GM18499 (cell line): ENCODE results near the gene PUS7.
"Not testable (repeated sequence)": the region's sequence is repeated elsewhere in the genome, so short reads cannot be mapped to it uniquely, and the experiment has no call there.

ENCODE experiments used
- ATAC-seq: cut with Tn5 transposase; IDR thresholded peaks from one replicate; pipeline ENCODE4 v1.9.1; 2021; ENCODE audit warnings: moderate number of reproducible peaks; ENCODE audit not compliant: insufficient read depth, unreplicated experiment

Gene PUS7

DNA sequence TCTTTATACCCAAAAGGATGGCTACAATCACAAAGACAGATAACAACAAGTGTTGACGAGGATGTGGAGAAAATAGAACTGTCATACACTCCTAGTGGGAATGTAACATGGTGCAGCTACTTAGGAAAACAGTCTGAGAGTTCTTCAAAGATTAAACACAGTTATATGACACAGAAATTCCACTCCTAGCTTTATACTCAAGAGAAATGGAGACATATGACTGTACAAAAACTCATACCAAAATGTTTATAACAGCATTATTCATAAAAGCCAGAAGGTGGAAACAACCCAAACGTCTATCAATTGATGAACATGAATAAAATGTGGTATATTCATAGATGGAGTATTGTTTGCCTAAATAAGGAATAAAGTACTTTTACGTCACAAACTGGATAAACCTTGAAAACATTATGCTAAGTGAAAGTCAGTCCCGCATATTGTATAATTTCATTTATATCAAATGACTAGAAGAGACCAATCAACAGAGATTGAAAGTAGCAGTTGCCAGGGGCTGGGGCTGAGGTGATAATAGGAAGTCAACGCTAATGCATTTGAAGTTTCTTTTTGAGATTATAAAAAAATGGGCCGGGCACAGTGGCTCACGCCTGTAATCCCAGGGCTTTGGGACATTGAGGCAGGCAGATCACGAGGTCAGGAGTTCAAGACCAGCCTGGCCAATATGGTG, 71.8 kb downstream of the PUS7 start:
- ATAC-seq, result no peak

DNA sequence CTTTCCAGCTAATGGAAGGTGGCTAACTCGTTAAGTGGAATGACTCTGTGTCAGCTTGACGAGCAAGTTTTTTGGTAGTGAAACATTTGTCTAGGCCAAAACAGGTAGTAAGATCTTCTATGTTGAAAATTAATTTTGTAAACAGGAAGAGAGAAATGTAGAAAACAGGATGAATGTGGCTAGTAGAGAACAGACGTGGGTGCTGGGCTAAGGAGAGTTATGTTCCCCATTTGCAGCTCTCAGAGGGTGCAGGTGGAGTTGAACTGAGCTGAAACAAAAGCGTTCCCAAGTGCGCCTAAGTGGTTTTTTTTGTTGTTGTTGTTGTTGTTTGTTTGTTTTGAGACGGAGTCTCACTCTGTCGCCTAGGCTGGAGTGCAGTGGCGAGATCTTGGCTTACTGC, 73.9 kb downstream of the PUS7 start:
- ATAC-seq, result no peak

DNA sequence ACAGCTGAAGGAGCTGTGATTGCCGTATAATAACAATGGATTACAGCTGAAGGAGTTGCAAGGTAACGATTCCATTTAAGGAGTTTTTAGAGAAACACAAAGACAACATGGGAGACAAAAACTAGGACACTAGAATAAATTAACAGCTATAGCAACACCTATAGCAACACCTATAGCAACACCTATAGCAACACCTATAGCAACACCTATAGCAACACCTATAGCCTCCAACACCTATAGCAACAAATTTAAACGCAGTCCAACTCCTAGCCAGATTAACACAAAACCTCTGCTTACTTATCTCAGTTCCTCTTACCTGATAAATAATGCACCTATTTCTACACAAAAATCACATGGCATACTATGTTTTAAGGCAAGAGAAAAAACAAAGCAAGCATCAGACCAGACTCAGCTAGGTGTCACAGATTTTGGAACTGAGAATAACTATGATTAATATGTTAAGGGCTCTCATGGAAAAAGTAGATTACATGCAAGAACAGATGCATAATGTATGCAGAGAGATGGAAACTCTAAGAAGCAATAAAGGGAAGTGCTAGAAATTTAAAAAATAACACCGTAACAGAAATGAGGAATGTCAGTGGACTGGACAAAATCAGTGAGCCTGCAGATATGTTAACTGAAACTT, 77.6 kb downstream of the PUS7 start:
- no peak for ATAC-seq

DNA sequence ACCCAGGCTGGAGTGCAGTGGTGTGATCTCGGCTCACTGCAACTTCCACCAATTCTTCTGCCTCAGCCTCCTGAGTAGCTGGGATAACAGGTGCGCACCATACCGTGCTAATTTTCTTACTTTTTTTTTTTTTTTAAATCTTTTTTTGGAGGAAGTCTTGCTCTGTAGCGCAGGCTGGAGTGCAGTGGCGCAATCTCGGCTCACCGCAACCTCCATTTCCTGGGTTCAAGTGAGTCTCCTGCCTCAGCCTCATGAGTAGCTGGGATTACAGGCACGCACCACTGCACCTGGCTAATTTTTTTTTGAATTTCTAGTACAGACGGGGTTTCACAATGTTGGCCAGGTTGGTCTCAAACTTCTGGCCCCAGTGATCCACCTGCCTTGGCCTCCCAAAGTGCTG, 79.9 kb downstream of the PUS7 start:
- not testable (repeated sequence) for ATAC-seq

DNA sequence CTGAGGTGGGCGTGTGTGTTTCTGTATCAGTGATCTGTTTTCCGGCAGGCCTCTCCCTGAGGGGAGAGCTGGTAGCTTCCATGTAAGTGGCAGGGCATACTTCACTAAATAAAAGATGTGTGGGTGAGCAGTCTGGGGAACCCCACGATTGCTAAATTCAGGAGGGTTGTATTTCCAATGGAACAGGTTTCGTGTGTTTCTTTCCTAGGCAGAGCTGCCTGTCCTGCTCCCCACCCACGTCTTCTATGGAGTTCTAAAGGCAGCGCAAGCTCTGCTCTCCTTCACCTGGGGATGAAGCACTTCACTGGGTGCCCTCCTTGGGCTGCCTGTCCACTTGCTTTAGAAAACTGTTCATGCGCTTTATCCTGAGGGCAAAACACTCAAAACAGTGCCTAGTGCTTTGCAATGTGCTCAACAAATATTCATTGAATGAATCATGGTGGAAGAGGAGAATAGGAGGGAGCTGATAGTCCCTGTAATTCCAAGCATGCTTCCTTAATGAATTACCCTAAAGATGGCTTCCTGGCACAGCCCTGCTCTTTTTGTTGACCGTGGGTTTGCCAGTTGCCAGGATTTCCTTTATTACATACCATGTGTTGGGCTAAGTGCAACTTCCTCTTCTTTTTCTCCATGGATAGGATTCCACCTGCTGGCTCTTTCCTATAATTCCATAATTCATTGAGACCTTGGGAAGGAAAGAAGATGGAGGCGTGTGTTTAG, 82.7 kb downstream of the PUS7 start:
- ATAC-seq, result no peak

DNA sequence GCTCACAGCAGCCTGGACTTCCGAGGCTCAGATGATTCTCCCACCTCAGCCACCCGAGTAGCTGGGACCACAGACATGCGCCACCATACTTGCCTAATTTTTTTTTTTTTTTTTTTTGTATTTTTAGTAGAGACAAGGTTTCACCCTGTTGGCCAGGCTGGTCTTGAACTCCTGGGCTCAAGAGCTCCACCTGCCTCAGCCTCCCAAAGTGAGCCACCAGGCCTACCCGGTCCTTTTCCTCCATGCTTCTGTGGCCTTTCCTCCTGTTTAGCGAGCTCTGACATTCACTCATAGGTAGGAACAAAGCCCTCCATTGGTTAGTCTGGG, 83.3 kb downstream of the PUS7 start:
- no peak for ATAC-seq

DNA sequence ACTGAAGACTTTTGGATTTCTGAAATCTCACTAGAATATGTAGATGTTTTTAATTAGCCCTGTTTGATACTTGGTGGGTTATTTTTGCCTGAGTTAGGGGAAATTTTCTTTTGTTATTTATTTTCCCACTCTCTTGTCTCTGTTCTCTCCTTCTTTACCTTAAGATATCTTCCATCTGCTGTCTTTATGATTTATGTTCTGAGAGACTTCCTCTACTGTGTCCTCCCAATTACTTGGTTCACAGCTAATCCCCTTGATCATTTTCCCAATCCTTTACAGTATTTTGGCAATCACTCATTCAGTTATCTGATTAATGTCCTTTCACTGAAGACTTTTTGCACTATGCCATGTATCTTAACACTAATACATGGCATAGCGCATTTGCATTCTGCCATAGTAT, 83.8 kb downstream of the PUS7 start:
- ATAC-seq, result no peak

DNA sequence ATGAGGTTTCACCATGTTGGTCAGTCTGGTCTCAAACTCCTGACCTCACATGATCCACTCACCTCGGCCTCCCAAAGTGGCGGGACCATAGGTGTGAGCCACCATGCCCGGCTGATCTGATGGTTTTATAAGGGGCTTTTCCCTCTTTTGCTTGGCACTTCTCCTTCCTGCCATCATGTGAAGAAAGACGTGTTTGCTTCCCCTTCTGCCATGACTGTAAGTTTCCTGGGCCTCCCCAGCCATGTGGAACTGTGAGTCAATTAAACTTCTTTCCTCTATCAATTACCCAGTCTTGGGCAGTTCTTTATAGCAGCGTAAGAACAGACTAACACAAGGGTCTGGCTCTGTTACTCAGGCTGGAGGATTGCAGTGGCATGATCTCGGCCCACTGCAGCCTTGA, 84.7 kb downstream of the PUS7 start:
- ATAC-seq, result not testable (repeated sequence)

DNA sequence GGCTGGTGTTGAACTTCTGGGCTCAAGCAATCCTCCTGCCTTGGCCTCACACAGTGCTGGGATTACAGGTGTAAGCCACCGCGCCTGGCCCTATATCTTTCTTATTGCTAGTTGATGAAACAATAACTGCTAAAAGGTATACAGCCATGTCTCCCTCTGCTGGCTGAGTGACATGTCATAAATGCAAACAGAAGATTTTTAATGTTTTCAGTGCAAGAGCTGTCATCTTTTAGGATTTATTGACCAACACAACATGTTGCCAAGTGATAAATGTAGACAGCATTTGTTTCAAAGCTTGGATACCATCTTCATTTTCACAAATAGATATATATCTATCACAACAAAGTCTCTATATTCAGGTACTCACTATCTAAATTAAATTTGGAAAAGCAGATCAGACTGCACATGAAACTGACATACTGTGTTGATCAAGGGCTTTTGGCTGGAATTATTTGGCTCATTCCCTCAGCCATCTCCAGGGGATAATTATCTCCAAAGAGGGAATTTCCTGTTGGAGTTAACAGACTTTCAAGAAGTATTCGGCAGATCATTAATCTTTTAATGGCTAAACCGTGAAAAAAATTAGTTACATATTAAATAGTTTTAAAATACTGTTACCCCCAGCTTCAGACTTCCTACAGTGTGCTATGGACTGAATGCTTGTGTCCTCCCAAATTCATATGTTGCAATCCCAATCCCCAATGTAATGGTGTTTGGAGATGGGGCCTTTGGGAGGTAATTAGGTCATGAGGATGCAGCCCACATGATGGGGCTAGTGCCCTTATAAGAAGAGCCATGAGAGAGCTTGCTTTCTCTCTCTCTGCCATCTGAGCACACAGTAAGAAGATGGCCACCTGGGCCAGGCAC, 92.1 kb downstream of the PUS7 start:
- no peak for ATAC-seq

DNA sequence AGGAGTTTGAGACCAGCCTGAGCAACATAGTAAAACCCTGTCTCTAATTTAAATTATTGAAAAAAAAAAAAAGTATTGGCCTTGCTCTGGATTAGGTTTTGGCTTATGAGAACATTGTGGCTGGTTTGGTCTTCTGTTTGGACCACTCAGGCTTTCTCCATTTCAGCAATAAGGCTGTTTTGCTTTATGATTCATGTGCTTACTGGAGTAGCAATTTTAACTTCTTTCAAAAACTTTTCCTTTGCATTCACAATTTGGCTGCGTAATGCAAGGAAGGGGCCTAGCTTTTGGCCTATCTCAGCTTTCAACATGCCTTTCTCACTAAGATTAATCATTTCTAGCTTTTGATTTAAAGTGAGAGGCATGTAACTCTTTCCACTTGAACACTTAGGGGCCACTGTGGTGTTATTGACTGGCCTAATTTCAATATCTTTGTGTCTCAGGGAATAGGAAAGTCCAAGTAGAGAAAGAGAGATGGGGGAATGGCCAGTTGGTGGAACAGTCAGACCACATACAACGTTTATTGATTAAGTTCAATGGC, 95.4 kb downstream of the PUS7 start:
- no peak for ATAC-seq

DNA sequence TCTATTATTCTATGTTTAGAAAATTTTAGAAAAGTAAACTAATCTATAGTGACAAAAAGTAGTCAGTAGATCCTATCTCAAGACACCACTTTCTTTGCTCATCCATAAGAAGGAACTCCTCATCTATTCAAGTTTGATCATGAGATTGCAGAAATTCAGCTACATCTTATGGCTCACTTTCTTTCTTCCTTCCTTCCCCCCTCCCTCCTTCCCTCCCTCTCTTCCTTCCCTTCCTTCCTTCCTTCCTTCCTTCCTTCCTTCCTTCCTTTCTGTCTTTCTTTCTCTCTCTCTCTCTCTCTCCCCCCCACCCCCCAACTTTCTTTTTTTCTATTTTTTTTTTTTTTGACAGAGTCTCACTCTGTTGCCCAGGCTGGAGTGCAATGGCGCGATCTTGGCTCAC, 98.1 kb downstream of the PUS7 start:
- ATAC-seq, result no peak

DNA sequence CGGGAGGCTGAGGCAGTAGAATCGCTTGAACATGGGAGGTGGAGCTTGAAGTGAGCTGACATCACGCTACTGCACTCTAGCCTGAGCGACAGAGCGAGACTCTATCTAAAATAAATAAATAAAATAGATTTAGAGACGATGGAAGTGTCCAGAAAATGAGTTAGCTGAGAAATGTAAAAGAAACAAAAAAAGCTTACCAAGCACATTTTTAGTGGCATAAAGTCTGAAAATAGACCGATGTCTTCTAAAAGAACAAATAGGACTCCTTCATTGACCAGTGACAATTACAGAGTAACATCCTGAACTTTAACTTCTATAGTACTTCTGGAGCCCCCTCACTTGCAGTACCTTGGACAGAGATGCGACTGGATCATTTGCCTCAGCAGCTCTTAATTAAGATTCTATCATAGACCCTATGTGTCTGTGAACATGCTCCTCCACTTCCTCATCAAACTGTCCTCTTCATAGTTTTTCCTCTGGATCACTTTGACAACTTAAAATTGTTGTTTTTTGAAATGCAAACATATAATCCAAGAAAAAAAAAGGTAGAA, 108.1 kb downstream of the PUS7 start:
- ATAC-seq, result no peak

DNA sequence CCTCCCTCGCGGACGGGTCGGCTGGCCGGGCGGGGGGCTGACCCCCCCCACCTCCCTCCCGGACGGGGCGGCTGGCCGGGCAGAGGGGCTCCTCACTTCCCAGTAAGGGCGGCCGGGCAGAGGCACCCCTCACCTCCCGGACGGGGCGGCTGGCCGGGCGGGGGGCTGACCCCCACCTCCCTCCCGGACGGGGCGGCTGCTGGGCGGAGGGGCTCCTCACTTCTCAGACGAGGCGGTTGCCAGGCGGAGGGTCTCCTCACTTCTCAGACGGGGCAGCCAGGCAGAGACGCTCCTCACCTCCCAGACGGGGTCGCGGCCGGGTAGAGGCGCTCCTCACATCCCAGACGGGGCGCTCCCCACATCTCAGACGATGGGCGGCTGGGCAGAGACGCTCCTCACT, 111.3 kb downstream of the PUS7 start:
- ATAC-seq, result not testable (repeated sequence)

DNA sequence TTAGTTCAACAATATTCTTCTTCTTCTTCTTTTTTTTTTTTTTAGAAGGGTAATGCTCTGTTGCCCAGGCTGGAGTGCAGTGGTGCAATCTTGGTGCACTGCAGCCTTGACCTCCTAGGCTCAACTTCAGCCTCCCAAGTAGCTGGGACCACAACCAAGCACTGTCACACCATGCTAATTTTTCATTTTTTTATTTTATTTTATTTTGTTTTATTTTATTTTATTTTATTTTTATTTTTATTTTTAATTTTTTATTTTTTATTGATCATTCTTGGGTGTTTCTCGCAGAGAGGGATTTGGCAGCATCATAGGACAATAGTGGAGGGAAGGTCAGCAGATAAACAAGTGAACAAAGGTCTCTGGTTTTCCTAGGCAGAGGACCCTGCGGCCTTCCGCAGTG, 112.3 kb downstream of the PUS7 start:
- ATAC-seq, result not testable (repeated sequence)

DNA sequence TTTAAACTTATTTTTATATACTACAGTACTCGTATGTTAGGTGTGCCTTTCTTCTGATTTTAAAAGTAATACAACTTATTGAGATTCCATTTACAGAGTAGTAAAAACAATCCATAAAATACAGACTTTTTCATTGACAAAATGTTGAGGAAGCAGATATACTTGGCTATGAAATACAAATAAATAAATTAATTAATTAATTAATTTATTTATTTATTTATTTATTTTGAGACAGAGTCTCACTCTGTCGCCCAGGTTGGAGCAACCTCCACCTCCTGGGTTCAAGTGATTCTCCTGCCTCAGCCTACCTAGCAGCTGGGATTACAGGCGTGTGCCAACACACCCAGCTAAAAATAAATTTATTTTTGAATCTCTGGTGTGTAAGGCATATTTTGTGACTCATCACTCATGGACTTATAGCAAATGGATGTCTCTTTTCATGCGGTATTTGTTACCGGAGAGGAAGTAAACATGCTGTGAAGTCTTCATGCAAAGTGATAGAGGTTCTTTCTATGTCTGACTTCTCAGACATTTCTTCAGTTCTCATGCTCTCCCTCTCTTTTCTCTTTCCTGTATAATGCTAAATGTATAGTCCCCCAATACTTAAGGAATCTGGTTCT, 113.2 kb downstream of the PUS7 start:
- no peak for ATAC-seq
